Keratinocyte (primary cell): ENCODE measurements around the gene PLCL1. TPM values are rescaled to one million over a fixed set of nuclear protein-coding genes. Genes with fewer than 3 reads are reported as not detected.
"Not testable (repeated sequence)": the region's sequence is repeated elsewhere in the genome, so short reads cannot be mapped to it uniquely, and the experiment has no call there.

Experiments used
- DNase-seq: peaks from one replicate; pipeline ENCODE4 v3.0.0-alpha.2; 2011; ENCODE audit warnings: low read depth, missing footprints, low spot score
- FAIRE-seq: peaks from 2 replicates; lab custom pipeline; 2011; peaks lifted over from hg19 to GRCh38; lab: Jason Lieb, UNC
- H2AFZ ChIP-seq: 2 replicates; pipeline ENCODE4 v1.6.0; 2012; ENCODE audit warnings: low read length, control low read depth, inconsistent platforms; ENCODE audit not compliant: control insufficient read depth
- H3K27ac ChIP-seq: 2 replicates; pipeline ENCODE4 v1.5.1; 2011; ENCODE audit warnings: low read length; ENCODE audit not compliant: control insufficient read depth, insufficient read depth
- H3K27me3 ChIP-seq: 3 replicates; pipeline ENCODE4 v1.6.0; 2011; ENCODE audit warnings: low read length; ENCODE audit not compliant: control insufficient read depth, insufficient read depth; ENCODE audit errors: extremely low read depth
- H3K36me3 ChIP-seq, 2 experiments: 2 replicates in 1 of 2; 3 replicates in 1 of 2; pipeline ENCODE4 v1.5.1; 2011; ENCODE audit warnings: low read length in 2 of 2, mild to moderate bottlenecking in 1 of 2; ENCODE audit not compliant: control insufficient read depth in 2 of 2, insufficient read depth in 2 of 2; ENCODE audit errors: extremely low read depth in 1 of 2
- H3K4me1 ChIP-seq: 3 replicates; pipeline ENCODE4 v1.5.1; 2011; ENCODE audit warnings: low read length; ENCODE audit not compliant: control insufficient read depth, insufficient read depth; ENCODE audit errors: extremely low read depth
- H3K4me2 ChIP-seq: 3 replicates; pipeline ENCODE4 v1.6.0; 2011; ENCODE audit warnings: low read depth, low read length; ENCODE audit not compliant: control insufficient read depth, insufficient read depth; ENCODE audit errors: extremely low read depth
- H3K4me3 ChIP-seq, 3 experiments: fragments of 200-600 bp in 1 of 3; sonication (generic) in 1 of 3; 2 replicates in 2 of 3; 3 replicates in 1 of 3; pipeline ENCODE4 v1.5.1; 2011 to 2016; ENCODE audit warnings: low read length in 3 of 3, mild to moderate bottlenecking in 3 of 3, control low read depth in 2 of 3, inconsistent platforms in 1 of 3, low read depth in 1 of 3, mixed read lengths in 1 of 3, mixed run types in 1 of 3, moderate library complexity in 1 of 3; ENCODE audit not compliant: control insufficient read depth in 2 of 3, insufficient read depth in 2 of 3; ENCODE audit errors: extremely low read depth in 1 of 3
- H3K79me2 ChIP-seq: 2 replicates; pipeline ENCODE4 v1.6.0; 2012; ENCODE audit warnings: low read length; ENCODE audit not compliant: control insufficient read depth, insufficient read depth
- H3K9ac ChIP-seq: 3 replicates; pipeline ENCODE4 v1.6.0; 2011; ENCODE audit warnings: low read length; ENCODE audit not compliant: control insufficient read depth, insufficient read depth; ENCODE audit errors: extremely low read depth
- H3K9me1 ChIP-seq: 3 replicates; pipeline ENCODE4 v1.6.0; 2011; ENCODE audit warnings: low read length; ENCODE audit not compliant: control insufficient read depth, insufficient read depth; ENCODE audit errors: extremely low read depth
- H3K9me3 ChIP-seq: 2 replicates; pipeline ENCODE4 v1.5.1; 2012; ENCODE audit warnings: low read depth, low read length; ENCODE audit not compliant: control insufficient read depth
- H4K20me1 ChIP-seq: 3 replicates; pipeline ENCODE4 v1.6.0; 2011; ENCODE audit warnings: low read length; ENCODE audit not compliant: control insufficient read depth, insufficient read depth; ENCODE audit errors: extremely low read depth
- EZH2 ChIP-seq: IDR thresholded peaks from one replicate; pipeline ENCODE4 v1.6.1; 2012; ENCODE audit warnings: inconsistent platforms, mild to moderate bottlenecking, low read length, moderate library complexity
- dilution Hi-C: fragments of 300-500 bp; cut with MboI; formaldehyde crosslinking; loops from one replicate; pipeline ENCODE4 v1.7.0; 2020; ENCODE audit warnings: low sequenced_read_pairs; ENCODE audit not compliant: extremely low pct_ligation_motif_present
- polyA plus RNA-seq, 5 experiments: library from polyadenylated mRNA; depleted of rRNA in 3 of 5; stranded (reverse) in 3 of 5; stranded (forward) in 1 of 5; unstranded in 1 of 5; fragments of >200 nt; gene quantifications; 1 replicate in 1 of 5; 2 replicates in 3 of 5; 3 replicates in 1 of 5; pipeline versions ENCODE4 v1.2.1 to v1.2.3, GENCODE V29; 2011 to 2012; ENCODE audit warnings: missing spikeins in 2 of 5, low read depth in 1 of 5, low replicate concordance in 1 of 5
- TF ChIP-seq, protein P1 (sequence below), 3 experiments: IDR thresholded peaks in 1 of 3; conservative IDR thresholded peaks in 1 of 3; optimal IDR thresholded peaks in 1 of 3; 2 replicates in 2 of 3; 3 replicates in 1 of 3; pipeline versions ENCODE3 to v1.5.1; 2011; ENCODE audit warnings: low read length in 3 of 3, mild to moderate bottlenecking in 3 of 3, moderate library complexity in 2 of 3, control low read depth in 1 of 3, inconsistent platforms in 1 of 3; ENCODE audit not compliant: insufficient read depth in 2 of 3; ENCODE audit errors: extremely low read depth in 1 of 3

PLCL1 gene
- polyA plus RNA-seq, 1 donor (not counting 4 experiments of a cell fraction or from before 2014, with no cell fraction given): 0.01 TPM

DNA sequence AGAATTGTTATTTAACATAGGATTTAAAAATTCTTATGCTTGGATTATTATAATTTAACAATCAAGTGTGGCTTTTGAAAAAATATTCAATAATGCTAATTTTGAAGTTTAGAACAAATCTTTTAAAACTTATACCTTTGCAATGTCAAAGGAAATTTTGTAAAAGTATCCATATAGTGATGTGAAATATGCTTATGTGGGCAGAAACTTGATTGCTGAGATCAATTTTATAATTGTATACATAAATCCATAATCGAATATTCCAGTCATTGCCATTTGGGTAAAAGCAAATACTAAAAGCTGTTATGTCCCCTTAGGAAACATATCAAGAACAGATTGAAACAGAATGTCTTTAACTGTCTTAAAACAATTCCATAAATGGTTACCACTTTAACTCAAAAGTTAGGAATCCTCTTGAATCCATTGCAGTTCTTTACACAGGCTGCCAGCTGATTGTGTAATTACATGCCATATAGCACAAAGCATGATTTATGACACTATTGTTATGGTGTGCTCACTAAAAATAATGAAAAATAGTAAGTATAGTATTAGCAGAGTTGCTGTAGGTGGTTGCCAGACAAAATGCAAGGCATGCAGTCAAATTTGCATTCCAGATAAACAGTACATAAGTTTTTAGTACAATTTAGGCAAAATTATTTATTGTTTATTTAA, 24.2 kb downstream of the PLCL1 start:
- no peak for FAIRE-seq
- dilution Hi-C loops: no loop called here
- Histone ChIP-seq H3K79me2 (no peaks in the 10 kb centered on the region), H4K20me1 (no peaks in the 10 kb centered on the region), H2AFZ (no peak overlapping the region), H3K4me3 (no peak overlapping the region), H3K9ac (no peak overlapping the region), H3K4me1 (no peaks in the 10 kb centered on the region), H3K9me1 (no peaks in the 10 kb centered on the region), H3K4me2 (no peak overlapping the region), H3K9me3 (no peaks in the 10 kb centered on the region), H3K27ac (no peak overlapping the region), H3K27me3 (no peaks in the 10 kb centered on the region), H3K36me3 (no peaks in the 10 kb centered on the region)
- no peak for DNase-seq
- TF ChIP-seq EZH2: no peak
- TF ChIP-seq, protein P1, sequence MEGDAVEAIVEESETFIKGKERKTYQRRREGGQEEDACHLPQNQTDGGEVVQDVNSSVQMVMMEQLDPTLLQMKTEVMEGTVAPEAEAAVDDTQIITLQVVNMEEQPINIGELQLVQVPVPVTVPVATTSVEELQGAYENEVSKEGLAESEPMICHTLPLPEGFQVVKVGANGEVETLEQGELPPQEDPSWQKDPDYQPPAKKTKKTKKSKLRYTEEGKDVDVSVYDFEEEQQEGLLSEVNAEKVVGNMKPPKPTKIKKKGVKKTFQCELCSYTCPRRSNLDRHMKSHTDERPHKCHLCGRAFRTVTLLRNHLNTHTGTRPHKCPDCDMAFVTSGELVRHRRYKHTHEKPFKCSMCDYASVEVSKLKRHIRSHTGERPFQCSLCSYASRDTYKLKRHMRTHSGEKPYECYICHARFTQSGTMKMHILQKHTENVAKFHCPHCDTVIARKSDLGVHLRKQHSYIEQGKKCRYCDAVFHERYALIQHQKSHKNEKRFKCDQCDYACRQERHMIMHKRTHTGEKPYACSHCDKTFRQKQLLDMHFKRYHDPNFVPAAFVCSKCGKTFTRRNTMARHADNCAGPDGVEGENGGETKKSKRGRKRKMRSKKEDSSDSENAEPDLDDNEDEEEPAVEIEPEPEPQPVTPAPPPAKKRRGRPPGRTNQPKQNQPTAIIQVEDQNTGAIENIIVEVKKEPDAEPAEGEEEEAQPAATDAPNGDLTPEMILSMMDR (optimal IDR thresholded peaks at IDR 0.05 in 1 of 3, IDR thresholded peaks at IDR 0.05 in 1 of 3, conservative IDR thresholded peaks at IDR 0.05 in 1 of 3; ENCODE audit: extremely low read depth in 1 of 3, insufficient read depth in 2 of 3, low read length in 3 of 3): no peak

DNA sequence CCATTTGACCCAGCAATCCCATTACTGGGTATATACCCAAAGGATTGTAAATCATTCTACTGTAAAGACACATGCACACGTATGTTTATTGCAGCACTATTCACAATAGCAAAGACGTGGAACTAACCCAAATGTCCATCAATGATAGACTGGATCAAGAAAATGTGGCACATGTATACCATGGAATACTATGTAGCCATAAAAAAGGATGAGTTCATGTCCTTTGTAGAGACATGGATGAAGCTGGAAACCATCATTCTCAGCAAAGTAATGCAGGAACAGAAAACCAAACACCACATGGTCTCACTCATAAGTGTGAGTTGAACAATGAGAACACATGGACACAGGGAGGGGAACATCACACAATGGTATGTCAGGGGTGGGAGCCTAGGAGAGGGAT, 30.4 kb downstream of the PLCL1 start:
- H3K9me1 ChIP-seq, H3K27ac ChIP-seq, H4K20me1 ChIP-seq, H3K9ac ChIP-seq, dilution Hi-C loops, H3K27me3 ChIP-seq, DNase-seq, H3K9me3 ChIP-seq, H3K36me3 ChIP-seq, H3K4me1 ChIP-seq, H2AFZ ChIP-seq, H3K4me2 ChIP-seq, H3K79me2 ChIP-seq, FAIRE-seq, H3K4me3 ChIP-seq: not testable (repeated sequence)

DNA sequence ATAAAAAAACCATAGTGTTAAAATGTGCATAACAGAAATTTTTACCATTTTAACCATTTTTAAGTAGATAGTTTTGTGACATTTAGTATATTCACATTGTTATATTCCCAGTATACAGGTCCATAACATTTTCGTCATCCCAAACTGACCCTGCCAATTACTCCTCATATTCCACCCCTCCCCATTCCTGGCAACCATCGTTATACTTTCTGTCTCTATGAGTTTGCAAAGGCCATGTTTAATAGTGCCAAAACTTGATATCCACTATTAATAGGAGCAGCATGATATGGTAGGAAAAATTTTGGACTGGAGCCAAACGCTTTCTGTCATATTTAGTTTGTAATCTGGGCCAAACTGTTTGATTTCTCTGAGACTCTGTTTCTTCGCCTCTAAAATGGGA, 30.9 kb downstream of the PLCL1 start:
- no peak overlapping the region for H2AFZ ChIP-seq
- no peak for DNase-seq
- no peak overlapping the region for H3K4me3 ChIP-seq
- H3K9me3 ChIP-seq: no peaks in the 10 kb centered on the region
- H3K27me3 ChIP-seq: no peaks in the 10 kb centered on the region
- H3K79me2 ChIP-seq: no peaks in the 10 kb centered on the region
- no peaks in the 10 kb centered on the region for H4K20me1 ChIP-seq
- no peak overlapping the region for H3K4me2 ChIP-seq
- TF ChIP-seq, protein P1 (optimal IDR thresholded peaks at IDR 0.05 in 1 of 3, IDR thresholded peaks at IDR 0.05 in 1 of 3, conservative IDR thresholded peaks at IDR 0.05 in 1 of 3; ENCODE audit: extremely low read depth in 1 of 3, insufficient read depth in 2 of 3, low read length in 3 of 3): no peak
- no peak for TF ChIP-seq EZH2
- no peak overlapping the region for H3K27ac ChIP-seq
- dilution Hi-C loops: no loop called here
- H3K36me3 ChIP-seq: no peaks in the 10 kb centered on the region
- no peak overlapping the region for H3K9ac ChIP-seq
- H3K9me1 ChIP-seq: no peaks in the 10 kb centered on the region
- H3K4me1 ChIP-seq: no peaks in the 10 kb centered on the region
- no peak for FAIRE-seq
